ENCODE results near the gene EPHB2. TPM values are rescaled to one million over a fixed set of nuclear protein-coding genes. Genes with fewer than 3 reads are reported as not detected.

Gene EPHB2
- total RNA-seq, 1 experiment from 2014 or later: 0.79 TPM

- intact Hi-C loops (cut with micrococcal nuclease): loop anchor here (1.0 kb wide), 1 partner anchor 158 kb away; no protein-coding TSS in a partner anchor
Observed at GRCh38 chr1:22861764-22862440, 151.3 kb downstream of the EPHB2 start.

GRCh38 chr1:22862752-22863151, 152.1 kb downstream of the EPHB2 start:
- intact Hi-C loops (cut with micrococcal nuclease): loop anchor here (1.0 kb wide), 1 partner anchor 158 kb away; no protein-coding TSS in a partner anchor
- Mint-ChIP-seq H3K9me3 (ENCODE audit: unreplicated experiment) (no peaks in the 10 kb centered on the region), H3K4me1 (ENCODE audit: insufficient read depth, unreplicated experiment) (no peaks in the 10 kb centered on the region), H3K27ac (ENCODE audit: low read depth, unreplicated experiment) (no peak overlapping the region), H3K27me3 (ENCODE audit: insufficient read depth, unreplicated experiment) (no peaks in the 10 kb centered on the region), H3K36me3 (ENCODE audit: insufficient read depth, unreplicated experiment) (peaks cover 4% of the 10 kb centered on the region), H3K4me3 (ENCODE audit: unreplicated experiment) (no peak overlapping the region)
- ChIA-PET POLR2A (interaction anchor here (0.6 to 0.9 kb wide), 2 partner anchors 12 to 810 kb away, joined by 3 to 5 read pairs; partner anchors contain the start of gene CDC42), CTCF (interaction anchor here (0.7 to 1.7 kb wide), 8 partner anchors 9 to 216 kb away, joined by 3 to 12 read pairs (median 4); no protein-coding TSS in a partner anchor)
- no peak for DNase-seq (ENCODE audit: unreplicated experiment)
- no TSS peak for BruUV-seq (replicated peaks)
- TF ChIP-seq CTCF (IDR thresholded peaks at IDR 0.05; ENCODE audit: unreplicated experiment): no peak

More at GRCh38 chr1:22861764-22862440, 151.3 kb downstream of the EPHB2 start:
- H3K4me1 Mint-ChIP-seq (ENCODE audit: insufficient read depth, unreplicated experiment): no peaks in the 10 kb centered on the region
- peaks cover 1% of the 10 kb centered on the region for H3K36me3 Mint-ChIP-seq (ENCODE audit: insufficient read depth, unreplicated experiment)
- peak; percentile 71 for TF ChIP-seq CTCF (IDR thresholded peaks at IDR 0.05; ENCODE audit: unreplicated experiment)
- CTCF ChIA-PET: interaction anchor here (0.6 to 2.6 kb wide), 15 partner anchors 10 to 255 kb away, joined by 3 to 23 read pairs (median 4); no protein-coding TSS in a partner anchor
- BruUV-seq (replicated peaks): no TSS peak
- peak; percentile 90 for DNase-seq (ENCODE audit: unreplicated experiment)
- no peaks in the 10 kb centered on the region for H3K27me3 Mint-ChIP-seq (ENCODE audit: insufficient read depth, unreplicated experiment)
- H3K9me3 Mint-ChIP-seq (ENCODE audit: unreplicated experiment): no peaks in the 10 kb centered on the region
- POLR2A ChIA-PET: interaction anchor here (0.6 to 0.9 kb wide), 2 partner anchors 11 to 809 kb away, joined by 3 to 5 read pairs; partner anchors contain the start of gene CDC42
- no peak overlapping the region for H3K27ac Mint-ChIP-seq (ENCODE audit: low read depth, unreplicated experiment)
- H3K4me3 Mint-ChIP-seq (ENCODE audit: unreplicated experiment): no peak overlapping the region

- H3K27ac Mint-ChIP-seq (ENCODE audit: low read depth, unreplicated experiment): no peak overlapping the region
- H3K4me1 Mint-ChIP-seq (ENCODE audit: insufficient read depth, unreplicated experiment): no peaks in the 10 kb centered on the region
- H3K9me3 Mint-ChIP-seq (ENCODE audit: unreplicated experiment): no peaks in the 10 kb centered on the region
- H3K36me3 Mint-ChIP-seq (ENCODE audit: insufficient read depth, unreplicated experiment): peaks cover 4% of the 10 kb centered on the region
- BruUV-seq (replicated peaks): no TSS peak
- ChIA-PET POLR2A (no interaction called here), CTCF (interaction anchor here (0.6 to 1.7 kb wide), 3 partner anchors 11 to 215 kb away, joined by 3 to 8 read pairs (median 3); no protein-coding TSS in a partner anchor)
- intact Hi-C loops (cut with micrococcal nuclease): no loop called here
- no peak for TF ChIP-seq CTCF (IDR thresholded peaks at IDR 0.05; ENCODE audit: unreplicated experiment)
- DNase-seq (ENCODE audit: unreplicated experiment): no peak
- H3K4me3 Mint-ChIP-seq (ENCODE audit: unreplicated experiment): no peak overlapping the region
- H3K27me3 Mint-ChIP-seq (ENCODE audit: insufficient read depth, unreplicated experiment): no peaks in the 10 kb centered on the region
Observed at GRCh38 chr1:22863766-22864165, 153.1 kb downstream of the EPHB2 start.

GRCh38 chr1:22864886-22865285, 154.2 kb downstream of the EPHB2 start:
- DNase-seq (ENCODE audit: unreplicated experiment): no peak
- Mint-ChIP-seq H3K36me3 (ENCODE audit: insufficient read depth, unreplicated experiment) (peaks cover 4% of the 10 kb centered on the region), H3K9me3 (ENCODE audit: unreplicated experiment) (no peaks in the 10 kb centered on the region), H3K4me1 (ENCODE audit: insufficient read depth, unreplicated experiment) (no peaks in the 10 kb centered on the region), H3K27ac (ENCODE audit: low read depth, unreplicated experiment) (no peak overlapping the region), H3K4me3 (ENCODE audit: unreplicated experiment) (no peak overlapping the region), H3K27me3 (ENCODE audit: insufficient read depth, unreplicated experiment) (no peaks in the 10 kb centered on the region)
- POLR2A ChIA-PET: no interaction called here
- no TSS peak for BruUV-seq (replicated peaks)
- intact Hi-C loops (cut with micrococcal nuclease): no loop called here
- no peak for TF ChIP-seq CTCF (IDR thresholded peaks at IDR 0.05; ENCODE audit: unreplicated experiment)
- CTCF ChIA-PET: interaction anchor here (1.7 kb wide), 1 partner anchor 24 kb away, joined by 8 read pairs; no protein-coding TSS in a partner anchor

Measured in MCF 10A (cell line).